HepG2 (cell line): ENCODE measurements around the gene TMEM187. TPM values are rescaled to one million over a fixed set of nuclear protein-coding genes. Genes with fewer than 3 reads are reported as not detected.

Experiments used
- ATAC-seq: fragments of 200-7000 bp; cut with Tn5 transposase; 3 replicates; pipeline ENCODE4 v1.9.1; 2020; ENCODE audit warnings: mild to moderate bottlenecking, moderate library complexity
- BruUV-seq: library from RNA; stranded (reverse); fragments of 400-500 nt; replicated peaks from 2 replicates; lab custom pipeline; 2021; lab: Mats Ljungman, UMichigan
- CTCF ChIA-PET: fragments of 300-600 bp; formaldehyde crosslinking; extraction: SDS; loops from one replicate; lab custom pipeline; 2021; ENCODE audit warnings: low total read pairs, inconsistent platforms, low intra/inter-chr PET ratio; lab: Yijun Ruan, JAX
- POLR2A ChIA-PET: fragments of 350-600 bp; sonication (Branson Sonifier 250); formaldehyde crosslinking; loops from one replicate; lab custom pipeline; 2020; ENCODE audit warnings: antibody characterized with exemption, inconsistent platforms; lab: Yijun Ruan, JAX
- DNase-seq: peaks from one replicate; pipeline ENCODE4 v3.0.0-alpha.2; 2015; ENCODE audit warnings: low spot score
- FAIRE-seq: peaks from 3 replicates; lab custom pipeline; 2011; peaks lifted over from hg19 to GRCh38; lab: Jason Lieb, UNC
- H2AFZ ChIP-seq: one replicate; pipeline ENCODE4 v1.6.1; 2011; ENCODE audit warnings: low read length, inconsistent platforms
- H3K27ac ChIP-seq: fragments of 300-600 bp; 3 replicates; pipeline ENCODE4 v1.8.0; 2011; ENCODE audit warnings: mixed run types, mild to moderate bottlenecking, mixed read lengths, low read length, inconsistent platforms; ENCODE audit not compliant: insufficient read depth; ENCODE audit errors: extremely low read length
- H3K27me3 ChIP-seq, 2 experiments: fragments of 200-600 bp in 1 of 2; 2 replicates in 1 of 2; 3 replicates in 1 of 2; pipeline versions ENCODE4 v1.6.0 to v1.8.0; 2011; ENCODE audit warnings: low read length in 2 of 2, mild to moderate bottlenecking in 2 of 2, moderate library complexity in 2 of 2, inconsistent platforms in 1 of 2; ENCODE audit not compliant: insufficient read depth in 2 of 2, control insufficient read depth in 1 of 2
- H3K36me3 ChIP-seq, 2 experiments: fragments of 200-600 bp in 1 of 2; replicated peaks in 1 of 2; 2 replicates in 1 of 2; 3 replicates in 1 of 2; pipeline versions ENCODE4 v1.5.1 to v1.8.0; 2011; ENCODE audit warnings: low read length in 2 of 2, inconsistent platforms in 1 of 2; ENCODE audit not compliant: insufficient read depth in 2 of 2, control insufficient read depth in 1 of 2
- H3K4me1 ChIP-seq: 2 replicates; pipeline ENCODE4 v1.5.1; 2012; ENCODE audit warnings: low read length, inconsistent platforms; ENCODE audit not compliant: insufficient read depth
- H3K4me2 ChIP-seq: 2 replicates; pipeline ENCODE4 v1.6.0; 2011; ENCODE audit warnings: low read depth, low read length, inconsistent platforms
- H3K4me3 ChIP-seq, 3 experiments: fragments of 200-600 bp in 1 of 3; sonication (generic), shearing (Covaris generic) in 1 of 3; replicated peaks in 1 of 3; 2 replicates each; pipeline ENCODE4 v1.5.1; 2011 to 2016; ENCODE audit warnings: low read length in 3 of 3, inconsistent platforms in 2 of 3, low read depth in 2 of 3, mild to moderate bottlenecking in 2 of 3, control low read depth in 1 of 3, mixed read lengths in 1 of 3; ENCODE audit not compliant: insufficient read depth in 1 of 3
- H3K79me2 ChIP-seq: one replicate; pipeline ENCODE4 v1.6.1; 2011; ENCODE audit warnings: low read length, inconsistent platforms; ENCODE audit not compliant: insufficient read depth
- H3K9ac ChIP-seq: 2 replicates; pipeline ENCODE4 v1.6.0; 2011; ENCODE audit warnings: mild to moderate bottlenecking, low read depth, low read length, inconsistent platforms; ENCODE audit not compliant: insufficient read depth
- H3K9me3 ChIP-seq: 2 replicates; pipeline ENCODE4 v1.5.1; 2012; ENCODE audit warnings: mild to moderate bottlenecking, low read length
- H4K20me1 ChIP-seq: 2 replicates; pipeline ENCODE4 v1.6.0; 2011; ENCODE audit warnings: inconsistent platforms, mild to moderate bottlenecking, low read length, moderate library complexity; ENCODE audit not compliant: insufficient read depth
- AFF4 ChIP-seq: sonication (generic); formaldehyde crosslinking; IDR thresholded peaks from 2 replicates; pipeline ENCODE4 v1.4.0; 2020; ENCODE audit warnings: missing genetic modification reagents
- ARNT2 ChIP-seq: sonication (generic); formaldehyde crosslinking; IDR thresholded peaks from 2 replicates; pipeline ENCODE4 v1.8.0; 2022; ENCODE audit warnings: mild to moderate bottlenecking, low read depth, missing genetic modification reagents, moderate library complexity
- HNRNPLL ChIP-seq: fragments of 200-400 bp; formaldehyde crosslinking; IDR thresholded peaks from 2 replicates; pipeline ENCODE4 v1.6.1; 2017; ENCODE audit warnings: mild to moderate bottlenecking, low read depth, low read length; ENCODE audit not compliant: poor library complexity, severe bottlenecking
- MNT ChIP-seq: fragments of 450-650 bp; IDR thresholded peaks from 2 replicates; pipeline ENCODE4 v1.6.1; 2016
- PBX3 ChIP-seq: sonication (generic); formaldehyde crosslinking; IDR thresholded peaks from 2 replicates; pipeline ENCODE4 v1.8.1; 2023; ENCODE audit warnings: missing genetic modification reagents, inconsistent platforms, borderline replicate concordance
- POLR2AphosphoS5 ChIP-seq: IDR thresholded peaks from 2 replicates; pipeline ENCODE4 v1.6.1; 2012; ENCODE audit warnings: low read depth, low read length
- RCOR2 ChIP-seq: IDR thresholded peaks from 2 replicates; pipeline ENCODE4 v1.6.1; 2016; ENCODE audit warnings: missing biosample characterization, missing genetic modification reagents
- SRY ChIP-seq: sonication (generic); formaldehyde crosslinking; IDR thresholded peaks from 2 replicates; pipeline ENCODE4 v1.8.0; 2022; ENCODE audit warnings: mild to moderate bottlenecking, missing genetic modification reagents
- TMF1 ChIP-seq: sonication (generic); formaldehyde crosslinking; IDR thresholded peaks from 2 replicates; pipeline ENCODE4 v1.8.1; 2022; ENCODE audit warnings: low read depth, missing genetic modification reagents
- ZNF800 ChIP-seq: sonication (generic); formaldehyde crosslinking; IDR thresholded peaks from 2 replicates; pipeline ENCODE4 v1.4.0; 2020; ENCODE audit warnings: missing genetic modification reagents
- ZNF816 ChIP-seq: sonication (generic); formaldehyde crosslinking; IDR thresholded peaks from 2 replicates; pipeline ENCODE4 v1.8.0; 2022; ENCODE audit warnings: missing genetic modification reagents, mild to moderate bottlenecking, borderline replicate concordance
- WGBS: methylation state at CpG from one replicate; pipeline ENCODE4 v1.1.6; 2017; ENCODE audit warnings: low lambda C conversion rate; 5-methylcytosine and 5-hydroxymethylcytosine counted together
- in situ Hi-C: cut with HindIII; loops from 2 replicates; pipeline ENCODE4 v1.10.0; 2017; ENCODE audit warnings: low pct_unique_long_range_greater_than_20kb; ENCODE audit not compliant: extremely low pct_ligation_motif_present
- intact Hi-C: fragments of 100-400 bp; cut with micrococcal nuclease; formaldehyde crosslinking; loops from one replicate; pipeline ENCODE4 v1.10.0; 2022; ENCODE audit not compliant: unreplicated experiment
- polyA plus RNA-seq, 8 experiments: library from polyadenylated mRNA; depleted of rRNA in 3 of 8; stranded (reverse) in 7 of 8; unstranded in 1 of 8; fragments of >200 nt; fragmentation: Illumina TruSeq in 4 of 8; extraction: Trizol in 4 of 8; gene quantifications; 2 replicates each; pipeline versions ENCODE4 v1.2.1 to v1.2.3, GENCODE V29; 2011 to 2016; ENCODE audit warnings: low read depth in 4 of 8, missing spikeins in 1 of 8, mixed read lengths in 1 of 8; ENCODE audit not compliant: insufficient read depth in 1 of 8
- total RNA-seq, 5 experiments: library from RNA; depleted of rRNA; stranded (reverse); fragments of >200 nt; fragmentation: Illumina TruSeq; extraction: Trizol; gene quantifications; 2 replicates each; pipeline ENCODE4 v1.2.3, GENCODE V29; 2016; ENCODE audit warnings: low read depth in 1 of 5

TMEM187 gene
- total and polyA plus RNA-seq, 2 of the 13 experiments (the other 11 are each of a cell fraction or from before 2014, with no cell fraction given), result 2.2 to 6.2 TPM

- no TSS peak for BruUV-seq
- intact Hi-C loops, result loop anchor here (10.0 kb wide), 1 partner anchor 180 kb away; the partner anchor contains the start of gene PLXNB3
- H3K9ac ChIP-seq, result no peak overlapping the region
- H3K9me3 ChIP-seq, result no peaks in the 10 kb centered on the region
- H3K4me2 ChIP-seq, result no peak overlapping the region; the same call in 1 of the 2 replicates
- H3K27me3 ChIP-seq, result no peaks in the 10 kb centered on the region
- H2AFZ ChIP-seq, result no peak overlapping the region
- ChIA-PET POLR2A (interaction anchor here (1.4 to 5.8 kb wide), 2 partner anchors 10 to 17 kb away, joined by 5 to 82 read pairs; partner anchors contain the start of gene NAA10), CTCF (no interaction called here)
- peaks cover 59% of the 10 kb centered on the region for H3K4me1 ChIP-seq
- DNase-seq, result no peak
- in situ Hi-C loops, result no loop called here
- H3K27ac ChIP-seq, result no peak overlapping the region
- H3K4me3 ChIP-seq, result no peak overlapping the region; a peak in 1 of 6 replicates
- H3K79me2 ChIP-seq, result no peaks in the 10 kb centered on the region
- no peak for FAIRE-seq
- H3K36me3 ChIP-seq, result no peaks in the 10 kb centered on the region
- TF ChIP-seq SRY (CRISPR knock-in tag) (no peak), RCOR2 (CRISPR knock-in tag) (no peak), TMF1 (no peak), ZNF800 (CRISPR knock-in tag) (no peak), PBX3 (CRISPR knock-in tag) (no peak), ZNF816 (CRISPR knock-in tag) (no peak), POLR2AphosphoS5 (no peak), ARNT2 (CRISPR knock-in tag) (no peak), AFF4 (CRISPR knock-in tag) (no peak), HNRNPLL (no peak), MNT (no peak)
- no peaks in the 10 kb centered on the region for H4K20me1 ChIP-seq
- no peak for ATAC-seq
- no CpG with 5 or more reads among the region's 6 CpGs for WGBS
Observed at GRCh38 chrX:153944800-153945150, 27.8 kb upstream of the TMEM187 start.
